Measurements from ENCODE around the gene SEMA5A. TPM values are rescaled to one million over a fixed set of nuclear protein-coding genes. Genes with fewer than 3 reads are reported as not detected.

The SEMA5A gene
- polyA plus RNA-seq, 1 donor from 2014 or later = not detected

DNA sequence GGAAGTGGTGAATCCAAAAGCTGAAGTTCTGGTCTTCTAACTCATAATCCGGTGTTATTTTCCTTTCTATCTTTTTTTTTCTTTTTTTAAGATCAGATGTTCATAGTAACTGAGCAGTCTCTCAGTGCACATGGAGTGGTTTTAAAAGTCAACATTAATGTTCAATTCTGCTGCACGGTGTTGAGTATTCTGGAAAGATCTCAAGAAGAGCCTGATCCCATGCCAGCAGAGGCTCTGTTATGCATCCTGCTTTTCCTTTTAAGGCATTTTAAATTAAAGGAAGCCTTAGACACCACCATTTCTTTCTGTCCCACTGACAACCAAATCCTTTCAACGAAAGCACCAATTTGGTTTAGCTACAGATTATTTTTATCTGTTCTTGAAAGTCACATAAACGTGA is 33.4 kb downstream of the SEMA5A start:
- no peak overlapping the region for H3K27ac Mint-ChIP-seq
- H3K4me3 Mint-ChIP-seq = no peak overlapping the region
- H3K4me1 Mint-ChIP-seq = no peaks in the 10 kb centered on the region
- H3K36me3 Mint-ChIP-seq = no peaks in the 10 kb centered on the region
- H3K9me3 Mint-ChIP-seq = peaks cover 2 to 4% (median 3%) of the 10 kb centered on the region in 3 donors
- no peaks in the 10 kb centered on the region for H3K27me3 Mint-ChIP-seq

DNA sequence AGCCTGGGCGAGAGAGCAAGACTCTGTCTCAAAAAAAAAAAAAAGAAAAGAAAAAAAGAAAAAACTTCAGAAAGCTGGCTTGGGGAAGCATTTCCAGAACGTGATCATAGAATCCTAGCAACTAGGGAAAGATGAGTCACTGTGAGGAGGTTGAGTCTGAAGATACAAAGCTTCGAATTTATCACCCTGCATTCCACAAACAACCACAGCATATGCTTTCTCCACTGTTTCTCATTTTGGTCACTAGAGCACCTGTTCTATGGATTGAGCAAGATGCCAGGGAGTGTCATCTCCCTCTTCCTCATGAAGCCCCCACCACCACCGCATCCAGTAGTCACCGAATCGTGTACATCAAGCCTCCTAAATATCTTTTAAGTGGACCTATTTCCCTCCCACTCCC is 37.9 kb downstream of the SEMA5A start:
- no peak overlapping the region for H3K4me3 Mint-ChIP-seq
- H3K9me3 Mint-ChIP-seq = peaks cover 2 to 9% (median 8%) of the 10 kb centered on the region in 3 donors
- H3K27ac Mint-ChIP-seq = no peak overlapping the region
- no peaks in the 10 kb centered on the region for H3K36me3 Mint-ChIP-seq
- H3K4me1 Mint-ChIP-seq = no peaks in the 10 kb centered on the region
- no peaks in the 10 kb centered on the region for H3K27me3 Mint-ChIP-seq

DNA sequence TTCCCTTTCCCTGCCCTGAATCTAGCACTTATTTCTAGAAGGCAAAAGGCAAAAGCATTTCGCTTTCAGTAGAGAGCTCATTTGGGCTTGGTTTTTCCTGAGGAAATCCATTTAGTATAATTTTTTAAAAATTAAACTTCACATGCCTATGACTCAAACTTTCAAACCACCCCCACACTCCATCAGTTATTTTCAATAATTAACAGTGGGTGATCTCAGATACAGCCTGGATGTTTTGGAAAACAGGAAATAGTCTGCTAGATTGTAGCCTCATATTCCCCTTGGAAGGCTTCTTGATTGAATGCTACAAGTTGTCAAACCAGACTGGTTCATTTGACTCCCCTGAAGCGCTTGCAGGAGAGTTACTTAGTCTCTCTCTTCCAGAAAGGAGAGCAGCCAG is 40.6 kb downstream of the SEMA5A start:
- H3K9me3 Mint-ChIP-seq = peaks cover 2 to 9% (median 9%) of the 10 kb centered on the region in 3 donors
- no peak overlapping the region for H3K27ac Mint-ChIP-seq
- no peaks in the 10 kb centered on the region for H3K4me1 Mint-ChIP-seq
- no peak overlapping the region for H3K4me3 Mint-ChIP-seq
- H3K27me3 Mint-ChIP-seq = no peaks in the 10 kb centered on the region
- no peaks in the 10 kb centered on the region for H3K36me3 Mint-ChIP-seq

DNA sequence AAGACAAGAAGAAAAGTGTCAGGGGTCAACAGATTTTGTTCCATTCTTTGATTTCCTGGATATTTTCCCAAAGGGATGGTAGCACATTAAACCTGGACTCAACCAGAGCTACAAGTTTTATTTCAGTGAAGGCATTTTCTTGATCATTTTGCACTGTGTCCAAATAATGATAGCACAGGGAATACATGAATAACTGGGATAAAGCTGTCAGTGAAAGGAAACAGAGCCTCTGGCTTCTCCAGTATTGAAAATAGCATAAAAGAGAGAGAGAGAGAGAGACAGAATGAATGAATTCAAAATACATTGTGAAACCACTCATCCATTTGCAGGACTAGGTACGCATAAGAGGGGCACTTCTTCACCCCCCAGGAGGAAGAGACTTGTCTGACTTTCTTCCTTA is 43.0 kb downstream of the SEMA5A start:
- H3K4me3 Mint-ChIP-seq = no peak overlapping the region
- no peaks in the 10 kb centered on the region for H3K4me1 Mint-ChIP-seq
- H3K27ac Mint-ChIP-seq = no peak overlapping the region
- H3K36me3 Mint-ChIP-seq = no peaks in the 10 kb centered on the region
- H3K27me3 Mint-ChIP-seq = no peaks in the 10 kb centered on the region
- peaks cover 5 to 9% (median 6%) of the 10 kb centered on the region in 3 donors for H3K9me3 Mint-ChIP-seq

DNA sequence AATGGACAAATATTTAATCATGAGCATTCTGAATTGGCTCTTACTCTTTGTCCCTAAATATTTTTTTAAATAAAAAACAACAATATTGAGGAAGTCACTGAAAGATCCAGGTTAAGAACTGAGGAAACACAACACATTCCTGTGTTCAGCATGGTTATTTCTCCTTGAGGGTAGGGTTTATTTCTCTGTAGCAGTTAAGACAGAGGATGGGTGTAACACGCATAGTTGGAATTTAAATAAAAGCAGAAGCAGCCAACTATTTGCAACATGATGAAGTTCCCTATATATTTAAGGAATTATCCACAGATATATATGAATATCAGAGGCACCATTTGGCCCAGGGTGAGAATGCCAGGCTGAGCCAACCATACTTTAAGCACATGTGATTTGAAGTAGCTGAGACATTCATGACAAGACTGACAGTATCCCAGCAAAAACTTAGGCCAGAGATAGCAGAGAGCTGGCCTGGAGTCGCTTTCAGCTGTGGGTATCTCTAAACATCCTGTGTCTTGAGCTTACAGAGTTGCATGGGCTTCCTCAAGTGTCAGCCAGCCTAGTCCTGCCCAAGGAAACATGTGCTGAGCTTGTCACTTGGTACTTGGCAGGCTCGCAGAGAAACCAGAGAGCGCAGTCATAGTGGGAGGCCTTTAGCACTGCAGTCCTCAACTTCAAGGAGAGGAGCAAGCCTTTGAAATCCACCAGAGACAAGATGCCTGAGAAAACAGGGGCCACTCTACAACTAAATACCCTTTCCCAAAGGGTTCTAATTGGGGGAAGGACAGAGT is 43.6 kb downstream of the SEMA5A start:
- peaks cover 5 to 6% (median 6%) of the 10 kb centered on the region in 3 donors for H3K9me3 Mint-ChIP-seq
- H3K4me3 Mint-ChIP-seq = no peak overlapping the region
- H3K36me3 Mint-ChIP-seq = no peaks in the 10 kb centered on the region
- H3K27ac Mint-ChIP-seq = no peak overlapping the region
- no peaks in the 10 kb centered on the region for H3K27me3 Mint-ChIP-seq
- no peaks in the 10 kb centered on the region for H3K4me1 Mint-ChIP-seq

- H3K4me1 Mint-ChIP-seq = no peaks in the 10 kb centered on the region
- no peaks in the 10 kb centered on the region for H3K27me3 Mint-ChIP-seq
- no peak overlapping the region for H3K4me3 Mint-ChIP-seq
- no peak overlapping the region for H3K27ac Mint-ChIP-seq
- H3K36me3 Mint-ChIP-seq = no peaks in the 10 kb centered on the region
- peaks cover 2 to 6% (median 3%) of the 10 kb centered on the region in 3 donors for H3K9me3 Mint-ChIP-seq
Measured at GRCh38 chr5:9500625-9501024, 45.2 kb downstream of the SEMA5A start.

DNA sequence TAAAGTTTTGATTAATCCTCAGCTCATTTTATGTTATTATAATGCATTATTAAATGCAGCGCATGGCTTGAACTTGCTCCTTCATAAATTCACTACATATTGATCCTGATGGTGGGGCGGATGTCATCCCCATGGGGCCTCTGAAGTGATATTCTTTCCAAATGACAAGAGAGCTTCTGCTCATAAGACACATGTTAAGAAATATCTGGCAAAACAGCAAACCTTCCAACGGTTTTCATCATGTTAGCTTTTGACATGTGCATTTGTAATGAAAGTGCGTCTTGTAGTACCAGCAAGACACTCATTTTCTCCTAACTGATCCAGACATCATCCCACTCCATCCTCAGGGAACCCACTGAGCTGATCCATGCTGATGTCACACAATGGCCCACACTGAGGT is 45.7 kb downstream of the SEMA5A start:
- Mint-ChIP-seq H3K9me3 (peaks cover 2 to 6% (median 3%) of the 10 kb centered on the region in 3 donors), H3K27me3 (no peaks in the 10 kb centered on the region), H3K36me3 (no peaks in the 10 kb centered on the region), H3K27ac (no peak overlapping the region), H3K4me3 (no peak overlapping the region), H3K4me1 (no peaks in the 10 kb centered on the region)

GRCh38 chr5:9499498-9499876 is 46.4 kb downstream of the SEMA5A start:
- Mint-ChIP-seq H3K9me3 (peaks cover 2 to 6% (median 3%) of the 10 kb centered on the region in 3 donors), H3K4me1 (no peaks in the 10 kb centered on the region), H3K27me3 (no peaks in the 10 kb centered on the region), H3K4me3 (no peak overlapping the region), H3K36me3 (no peaks in the 10 kb centered on the region), H3K27ac (no peak overlapping the region)

DNA sequence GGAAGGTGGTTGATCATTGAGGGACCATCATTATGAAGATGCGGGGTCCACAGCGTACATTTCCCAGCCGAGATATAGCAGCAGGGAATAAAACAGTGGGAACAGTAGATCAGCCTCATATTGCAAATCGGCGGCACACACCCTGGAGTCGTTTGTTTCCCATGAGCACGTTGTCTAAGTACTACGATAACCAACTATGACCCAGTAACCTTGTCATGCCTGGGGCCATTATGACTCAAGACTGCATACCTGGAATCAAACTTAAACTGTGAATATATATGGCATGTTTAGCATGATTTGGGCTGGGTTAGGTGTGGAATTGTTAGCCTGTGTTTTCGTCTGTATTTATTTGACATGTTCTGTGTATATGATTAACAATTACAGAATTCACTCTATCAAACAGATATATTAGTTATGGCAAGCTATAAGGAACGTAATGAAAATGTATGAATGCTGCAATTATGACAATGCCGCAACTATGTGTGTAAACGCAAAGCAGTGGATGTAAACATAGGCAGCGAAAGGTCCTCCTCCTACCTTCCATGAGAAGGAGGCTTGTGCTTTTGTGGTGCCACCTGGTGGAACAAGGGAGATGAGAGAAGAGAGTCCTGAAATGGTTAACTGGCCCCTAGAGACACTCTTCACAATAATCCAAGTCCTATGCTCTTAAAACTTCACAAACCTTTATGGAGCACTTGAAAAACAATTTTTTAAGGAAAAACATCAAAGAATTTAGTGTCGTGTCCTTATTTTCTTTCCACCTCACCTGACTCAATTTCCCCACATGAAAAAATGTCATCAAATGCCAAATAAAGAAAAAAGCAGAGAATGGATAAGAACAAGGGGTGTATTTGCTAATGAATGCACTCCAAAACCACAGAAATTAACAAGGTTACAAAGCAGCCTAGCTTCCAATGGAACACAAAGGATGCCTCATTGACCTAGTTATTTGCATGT is 47.1 kb downstream of the SEMA5A start:
- no peaks in the 10 kb centered on the region for H3K4me1 Mint-ChIP-seq
- peaks cover 2 to 6% (median 3%) of the 10 kb centered on the region in 3 donors for H3K9me3 Mint-ChIP-seq
- H3K36me3 Mint-ChIP-seq = no peaks in the 10 kb centered on the region
- no peak overlapping the region for H3K4me3 Mint-ChIP-seq
- H3K27me3 Mint-ChIP-seq = no peaks in the 10 kb centered on the region
- no peak overlapping the region for H3K27ac Mint-ChIP-seq

- no peaks in the 10 kb centered on the region for H3K4me1 Mint-ChIP-seq
- H3K27me3 Mint-ChIP-seq = no peaks in the 10 kb centered on the region
- peaks cover 0 to 11% (median 3%) of the 10 kb centered on the region in 3 donors for H3K9me3 Mint-ChIP-seq
- no peak overlapping the region for H3K4me3 Mint-ChIP-seq
- no peaks in the 10 kb centered on the region for H3K36me3 Mint-ChIP-seq
- H3K27ac Mint-ChIP-seq = no peak overlapping the region
Measured at GRCh38 chr5:9497347-9497746, 48.5 kb downstream of the SEMA5A start.

- Mint-ChIP-seq H3K27ac (no peak overlapping the region), H3K4me3 (no peak overlapping the region), H3K36me3 (no peaks in the 10 kb centered on the region), H3K9me3 (peaks cover 0 to 11% (median 3%) of the 10 kb centered on the region in 3 donors), H3K27me3 (no peaks in the 10 kb centered on the region), H3K4me1 (no peaks in the 10 kb centered on the region)
Measured at GRCh38 chr5:9496801-9497200, 49.1 kb downstream of the SEMA5A start.

DNA sequence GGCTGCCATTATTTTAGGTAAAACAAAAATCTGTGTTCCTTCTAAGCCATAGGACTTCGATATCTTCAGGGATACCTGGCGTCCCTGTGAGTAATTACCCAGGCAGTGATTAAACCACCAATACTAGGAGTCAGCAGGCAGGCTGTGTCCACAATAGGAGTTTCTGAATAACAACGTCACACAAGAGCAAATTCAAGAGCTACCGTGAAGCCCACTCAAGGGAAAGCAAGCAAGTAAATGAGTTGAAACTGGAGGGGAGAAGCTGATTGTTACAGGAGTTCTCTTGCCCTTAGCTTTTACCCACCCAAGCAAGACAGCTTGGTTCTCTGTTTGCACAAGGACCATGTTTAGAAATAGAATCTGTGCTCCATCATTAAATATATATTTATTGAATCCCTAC is 50.8 kb downstream of the SEMA5A start:
- H3K27me3 Mint-ChIP-seq = no peaks in the 10 kb centered on the region
- H3K4me1 Mint-ChIP-seq = no peaks in the 10 kb centered on the region
- H3K27ac Mint-ChIP-seq = no peak overlapping the region
- no peaks in the 10 kb centered on the region for H3K36me3 Mint-ChIP-seq
- H3K9me3 Mint-ChIP-seq = peaks cover 0 to 11% (median 3%) of the 10 kb centered on the region in 3 donors
- H3K4me3 Mint-ChIP-seq = no peak overlapping the region

DNA sequence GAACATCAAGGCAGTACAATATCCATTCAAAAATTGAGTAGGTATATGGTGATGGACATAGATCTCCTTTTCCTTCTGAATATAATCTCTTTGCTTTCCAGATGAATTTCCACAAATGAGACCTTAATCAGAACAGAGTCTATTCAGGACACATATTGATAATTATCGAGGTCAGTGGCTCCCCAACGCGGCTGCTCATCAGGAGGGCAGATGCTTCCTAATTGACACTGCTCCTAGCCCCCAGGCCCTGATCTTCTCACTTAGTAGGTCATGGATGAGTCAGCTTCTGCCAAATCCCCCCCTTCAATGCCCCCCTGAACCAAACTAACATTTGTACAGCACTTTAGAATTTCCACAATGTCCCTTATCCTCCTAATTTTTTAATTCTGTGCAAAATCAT is 51.6 kb downstream of the SEMA5A start:
- peaks cover 0 to 11% (median 3%) of the 10 kb centered on the region in 3 donors for H3K9me3 Mint-ChIP-seq
- no peaks in the 10 kb centered on the region for H3K36me3 Mint-ChIP-seq
- H3K4me3 Mint-ChIP-seq = no peak overlapping the region
- H3K4me1 Mint-ChIP-seq = no peaks in the 10 kb centered on the region
- no peak overlapping the region for H3K27ac Mint-ChIP-seq
- no peaks in the 10 kb centered on the region for H3K27me3 Mint-ChIP-seq

DNA sequence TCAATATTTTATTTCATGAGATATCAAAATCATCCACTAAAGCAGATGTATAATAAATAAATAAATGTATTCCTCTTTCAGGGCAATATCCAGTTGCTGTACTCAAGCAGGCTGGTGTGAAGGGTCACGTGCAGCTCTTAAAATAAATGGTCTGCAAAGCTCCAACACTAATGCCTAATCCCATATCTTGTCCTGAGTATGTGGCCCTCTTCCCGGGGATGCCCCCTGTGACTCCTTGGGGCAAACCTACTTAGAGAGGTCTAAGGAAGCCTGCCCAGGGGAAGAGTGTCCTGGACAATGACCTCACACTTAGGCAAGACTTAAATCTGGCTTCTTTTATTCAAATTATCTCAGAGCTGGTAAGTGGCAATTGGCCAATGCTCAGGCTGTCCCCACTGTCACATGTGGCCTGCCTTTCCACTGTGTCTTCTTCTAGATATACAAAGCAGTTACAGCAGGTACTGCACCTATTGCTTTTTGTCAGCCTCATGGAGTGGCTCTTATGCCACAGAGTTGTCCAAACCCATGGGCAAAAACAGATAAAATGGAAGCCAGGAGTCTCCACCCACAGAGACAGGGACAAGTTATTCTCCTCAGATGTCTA is 55.3 kb downstream of the SEMA5A start:
- Mint-ChIP-seq H3K27me3 (no peaks in the 10 kb centered on the region), H3K27ac (no peak overlapping the region), H3K4me3 (peak overlapping the region in 1 of 4 donors; percentile 41), H3K36me3 (no peaks in the 10 kb centered on the region), H3K9me3 (peaks cover under 1 to 7% (median 4%) of the 10 kb centered on the region in 3 donors), H3K4me1 (no peaks in the 10 kb centered on the region)

GRCh38 chr5:9483779-9484178 is 62.1 kb downstream of the SEMA5A start:
- no peaks in the 10 kb centered on the region for H3K4me1 Mint-ChIP-seq
- H3K27ac Mint-ChIP-seq = no peak overlapping the region
- peaks cover 6 to 15% (median 12%) of the 10 kb centered on the region in 3 donors for H3K9me3 Mint-ChIP-seq
- no peaks in the 10 kb centered on the region for H3K36me3 Mint-ChIP-seq
- H3K4me3 Mint-ChIP-seq = no peak overlapping the region
- no peaks in the 10 kb centered on the region for H3K27me3 Mint-ChIP-seq

Measured in IgD-negative memory B cell (primary cell).